OCI-M2 (cell line): Measurements from ENCODE around the gene UTS2.

Source experiments
- DNase-seq: peaks from one replicate; lab custom pipeline; 2025; ENCODE audit not compliant: unreplicated experiment; lab: John Stamatoyannopoulos, UW

The UTS2 gene

DNA sequence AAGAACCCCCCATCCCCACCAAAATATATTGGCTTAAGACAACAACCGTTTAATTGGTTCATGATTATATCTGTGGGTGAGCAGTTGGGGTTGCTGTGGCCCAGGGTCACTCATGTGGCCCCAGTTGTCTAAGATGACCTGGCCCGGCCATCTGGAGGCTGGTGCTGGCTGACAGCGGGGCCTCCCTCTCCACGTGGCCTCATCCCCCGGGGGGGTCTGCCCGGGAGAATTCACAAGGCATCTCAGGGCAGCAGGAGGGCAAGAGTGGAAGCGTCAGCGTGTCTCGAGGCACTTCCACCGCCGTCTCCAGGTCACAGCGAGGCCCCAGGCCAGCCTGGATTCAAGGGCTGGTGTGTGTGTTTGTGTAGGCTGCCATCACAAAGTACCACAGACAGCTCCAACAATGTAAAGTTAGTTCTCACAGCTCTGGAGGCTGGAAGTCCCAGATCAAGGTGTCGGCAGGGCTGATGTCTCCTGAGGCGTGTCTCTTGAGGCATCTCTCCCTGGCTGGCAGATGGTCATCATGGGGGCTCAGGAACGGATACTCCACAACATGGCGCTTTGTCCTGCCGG lies 11.0 kb upstream of the UTS2 start:
- DNase-seq: no peak

DNA sequence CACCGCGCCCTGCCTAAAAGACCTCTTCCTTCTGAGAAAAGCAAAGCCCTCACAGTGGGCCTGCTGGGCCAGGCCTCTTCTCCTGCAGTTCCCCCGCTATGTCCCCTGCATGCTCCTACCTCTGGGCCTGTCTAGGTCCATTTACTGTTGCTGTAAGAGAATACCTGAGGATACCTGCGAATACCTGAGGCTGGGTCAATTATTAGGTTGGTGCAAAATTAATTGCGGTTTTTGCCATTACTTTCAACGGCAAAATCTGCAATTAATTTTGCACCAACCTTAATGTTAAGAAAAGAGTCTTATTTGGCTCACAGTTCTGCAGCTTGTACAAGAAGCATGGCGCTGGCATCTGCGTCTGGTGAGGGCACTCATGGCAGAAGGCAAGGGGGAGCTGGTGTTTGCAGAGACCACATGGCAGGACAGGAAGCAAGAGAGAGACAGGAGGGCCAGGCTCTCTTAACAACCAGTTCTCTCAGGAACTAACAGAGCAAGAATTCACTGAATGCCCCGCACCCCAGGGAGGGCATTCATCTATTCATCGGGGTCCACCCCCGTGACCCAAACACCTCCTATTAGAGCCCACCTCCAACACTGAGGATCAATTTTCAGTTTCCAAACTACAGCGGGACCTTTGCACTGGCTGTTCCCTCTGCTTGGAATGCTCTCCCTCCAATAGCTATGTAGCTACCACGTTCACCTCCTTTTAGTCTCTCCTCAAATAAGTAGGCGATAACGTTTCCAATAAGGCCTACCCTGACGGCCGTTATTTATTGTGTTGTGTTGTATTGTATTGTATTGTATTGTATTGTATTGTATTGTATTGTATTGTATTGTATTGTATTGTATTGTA lies 9.6 kb upstream of the UTS2 start:
- DNase-seq: no peak

DNA sequence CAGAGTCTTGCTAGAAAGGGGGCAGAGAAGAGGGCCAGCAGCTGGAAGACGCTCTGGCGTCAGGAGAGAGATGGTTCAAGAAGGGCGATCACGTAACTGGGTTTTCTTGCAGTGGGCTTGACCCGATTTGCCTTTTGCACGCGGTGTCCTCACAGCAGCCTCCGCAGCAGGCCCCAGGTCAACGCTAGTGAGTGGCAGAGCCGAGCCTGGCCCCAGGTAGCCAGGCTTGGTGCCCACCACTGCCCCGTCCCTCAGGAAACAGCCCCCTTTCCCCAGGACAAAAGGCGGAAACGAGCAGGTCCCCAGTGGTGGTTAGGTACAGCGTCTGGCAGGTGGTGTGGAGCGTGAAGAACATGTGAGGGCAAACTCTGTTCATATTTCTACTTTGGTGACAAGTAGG lies 8.6 kb upstream of the UTS2 start:
- DNase-seq: no peak

DNA sequence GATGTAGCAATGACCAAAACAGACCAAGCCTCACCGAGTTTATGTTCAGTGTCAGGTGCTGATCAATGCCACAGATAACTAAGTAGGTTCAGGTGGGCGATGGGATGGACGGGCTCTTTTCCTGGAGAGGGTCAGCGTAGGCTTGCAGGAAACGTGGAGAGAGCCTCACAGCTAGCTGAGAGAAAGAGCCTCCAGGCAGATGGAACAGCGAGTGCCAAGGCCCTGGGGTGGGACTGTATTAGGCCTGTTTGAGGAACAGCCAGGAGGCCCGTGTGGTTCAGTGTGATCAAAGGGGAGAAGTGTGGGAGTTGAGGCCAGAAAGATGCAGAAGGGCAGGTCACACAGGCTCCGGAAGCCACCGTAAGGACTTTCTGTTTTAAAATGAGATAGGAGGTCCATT lies 7.3 kb upstream of the UTS2 start:
- DNase-seq: no peak

DNA sequence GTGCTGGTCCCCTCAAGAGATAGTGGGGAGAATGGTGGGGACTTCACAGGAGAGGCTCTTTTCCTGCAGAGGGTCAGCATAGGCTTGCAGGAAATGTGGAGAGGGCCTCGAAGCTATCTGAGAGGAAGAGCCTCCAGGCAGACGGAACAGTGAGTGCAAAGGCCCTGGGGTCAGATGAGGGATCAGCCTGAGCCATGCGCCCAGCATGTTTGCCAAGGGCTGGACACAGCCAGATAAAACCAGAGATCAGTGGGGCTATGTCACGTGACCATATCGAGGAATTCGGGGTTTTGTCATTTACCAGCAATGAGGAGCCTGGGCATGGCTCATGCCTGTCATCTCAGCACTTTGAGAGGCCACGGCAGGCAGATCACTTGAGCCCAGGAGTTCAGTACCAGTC lies 6.5 kb upstream of the UTS2 start:
- DNase-seq: no peak

DNA sequence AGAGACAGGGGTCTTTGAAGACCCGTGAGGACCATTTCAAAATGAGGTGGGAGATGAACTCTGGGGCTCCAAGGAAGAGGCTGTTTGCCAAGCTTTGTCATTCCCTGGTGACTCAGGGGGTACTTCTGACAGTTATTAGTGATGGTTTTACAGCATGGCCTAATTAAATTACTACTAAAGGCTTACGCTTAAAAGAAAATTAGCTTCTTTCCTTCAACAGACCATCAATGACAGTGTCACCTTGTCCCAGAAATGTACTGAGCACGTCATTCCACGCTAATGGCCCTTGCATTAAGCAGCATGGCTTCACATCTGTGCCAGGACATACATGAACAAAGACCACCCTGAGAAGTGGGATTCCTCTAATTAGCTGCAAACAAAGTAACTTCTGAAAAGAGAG lies 5.1 kb upstream of the UTS2 start:
- DNase-seq: no peak

DNA sequence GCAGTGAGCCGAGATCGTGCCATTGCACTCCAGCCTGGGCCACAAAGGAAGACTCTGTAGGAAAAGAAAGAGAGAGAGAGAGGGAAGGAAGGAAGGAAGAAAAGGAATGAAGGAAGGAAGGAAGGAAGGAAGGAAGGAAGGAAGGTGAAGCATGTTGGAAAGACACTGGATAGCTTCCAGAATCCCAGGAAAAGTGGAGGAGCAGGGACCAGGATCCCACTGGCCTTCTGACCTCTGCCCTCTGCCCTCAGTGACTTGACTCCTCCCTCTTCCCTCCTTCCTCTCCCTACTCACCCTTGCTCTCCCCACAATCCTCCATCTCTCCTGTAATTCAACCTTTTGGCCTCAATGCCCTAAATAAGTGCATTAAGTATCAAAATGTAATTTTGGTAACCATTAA lies 4.1 kb upstream of the UTS2 start:
- no peak for DNase-seq

DNA sequence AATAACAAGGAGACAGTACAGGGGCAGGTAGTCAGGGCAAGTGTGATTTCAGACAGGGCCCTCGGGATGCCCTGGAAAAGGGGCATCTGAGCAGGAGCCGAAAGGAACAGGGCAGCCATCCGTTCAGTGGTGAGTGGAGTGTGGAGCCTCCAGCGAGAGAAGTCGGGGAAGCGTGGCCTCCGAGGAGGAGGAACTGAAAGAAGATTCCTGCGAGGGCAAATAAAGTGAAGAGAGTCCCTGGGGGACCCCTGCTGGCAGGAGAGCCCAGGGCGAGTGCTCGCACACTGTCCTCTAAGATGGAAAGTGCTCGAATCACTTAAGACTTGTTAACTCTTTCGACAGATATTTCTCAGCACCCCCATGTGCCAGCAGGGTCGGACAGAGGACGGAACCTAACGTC lies 3.5 kb upstream of the UTS2 start:
- DNase-seq: no peak

DNA sequence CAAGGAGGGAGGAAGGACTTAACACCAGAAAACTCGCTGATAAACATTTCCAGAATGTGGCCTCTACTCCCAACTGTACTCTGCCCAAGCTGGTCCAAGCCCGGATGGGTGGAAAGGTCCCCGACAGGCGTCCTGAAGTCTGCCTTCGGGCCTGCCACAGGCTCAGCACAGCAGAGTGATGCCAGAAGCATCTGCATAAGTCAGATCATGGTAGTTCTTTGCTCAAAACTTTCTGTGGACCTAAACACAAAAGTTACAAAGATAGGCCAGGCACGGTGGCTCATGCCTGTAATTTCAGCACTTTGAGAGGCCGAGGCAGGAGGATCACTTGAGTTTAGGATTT lies 790 bp upstream of the UTS2 start:
- DNase-seq: no peak

DNA sequence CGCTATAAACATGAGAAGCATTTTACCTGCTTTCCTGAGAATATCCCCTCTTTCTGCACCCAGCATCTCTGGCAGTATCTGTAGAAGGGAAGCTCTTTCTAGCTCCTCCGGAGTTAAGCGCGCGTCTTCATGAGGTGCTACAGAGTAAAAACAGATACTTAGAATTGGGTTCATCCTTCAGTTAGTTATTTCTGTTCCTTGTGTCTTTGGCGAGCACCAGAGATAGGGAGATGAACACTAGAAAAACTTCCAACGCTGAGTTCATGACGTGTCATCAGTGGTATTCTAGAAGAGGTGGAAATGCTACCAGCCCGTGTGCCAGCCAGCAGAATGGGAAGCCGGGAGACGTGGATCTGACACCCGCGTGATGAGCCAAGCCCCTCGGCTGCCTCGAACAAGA lies 2.1 kb downstream of the UTS2 start:
- DNase-seq: no peak

DNA sequence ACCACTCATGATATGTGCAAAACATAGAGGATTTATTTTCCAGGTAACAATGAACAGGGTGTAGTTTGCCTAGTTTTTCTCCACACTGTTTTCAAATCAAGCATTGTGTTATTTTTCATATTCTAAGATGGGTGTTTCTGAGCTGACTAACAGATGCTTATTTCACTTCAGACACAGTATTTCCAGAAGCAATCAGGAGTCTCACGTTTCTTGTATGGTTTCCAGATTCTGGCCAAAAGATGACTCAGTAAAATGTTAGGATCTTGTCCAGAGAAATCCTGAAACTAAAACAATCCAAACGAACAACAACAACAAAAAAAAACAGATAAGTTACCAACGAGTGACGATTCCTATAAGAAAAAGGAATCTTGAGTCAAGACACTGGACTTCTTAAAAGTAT lies 5.3 kb downstream of the UTS2 start:
- no peak for DNase-seq

DNA sequence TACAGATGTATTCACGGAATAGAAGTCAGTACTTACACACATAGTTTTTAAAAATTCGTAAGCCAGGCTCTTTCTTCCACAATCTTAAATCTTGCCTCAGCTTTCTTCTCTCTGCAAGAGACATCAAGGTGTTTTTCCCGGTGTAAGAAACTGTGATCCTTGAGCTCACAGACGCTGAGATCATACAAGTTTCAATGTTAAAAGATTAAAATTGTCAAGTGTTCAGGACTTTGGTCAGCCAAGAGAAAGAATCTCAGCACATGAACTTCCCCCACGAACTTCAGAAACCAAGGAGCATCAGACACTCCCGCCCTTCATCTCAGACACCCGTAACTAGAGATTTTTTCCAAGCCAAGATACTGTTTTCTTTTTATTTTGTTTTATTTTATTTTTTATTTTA lies 6.2 kb downstream of the UTS2 start:
- DNase-seq: no peak

DNA sequence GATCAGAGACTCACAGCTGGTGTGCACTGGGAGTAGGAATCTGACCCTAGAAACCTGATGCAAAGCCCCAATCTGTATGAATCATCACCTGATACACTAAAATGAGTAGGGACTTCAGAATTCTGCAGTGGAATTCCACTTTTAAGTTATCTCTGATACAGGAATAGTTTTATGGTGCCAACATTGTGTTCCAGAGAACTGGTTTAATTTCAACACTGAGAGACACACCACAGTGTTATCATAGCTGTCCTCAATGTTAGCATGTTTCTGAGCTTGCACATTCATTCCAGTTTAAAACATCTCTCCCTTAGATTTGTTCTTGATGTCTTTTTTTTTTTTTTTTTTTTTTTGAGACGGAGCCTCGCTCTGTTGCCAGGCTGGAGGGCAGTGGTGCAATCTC lies 7.1 kb downstream of the UTS2 start:
- DNase-seq: no peak

DNA sequence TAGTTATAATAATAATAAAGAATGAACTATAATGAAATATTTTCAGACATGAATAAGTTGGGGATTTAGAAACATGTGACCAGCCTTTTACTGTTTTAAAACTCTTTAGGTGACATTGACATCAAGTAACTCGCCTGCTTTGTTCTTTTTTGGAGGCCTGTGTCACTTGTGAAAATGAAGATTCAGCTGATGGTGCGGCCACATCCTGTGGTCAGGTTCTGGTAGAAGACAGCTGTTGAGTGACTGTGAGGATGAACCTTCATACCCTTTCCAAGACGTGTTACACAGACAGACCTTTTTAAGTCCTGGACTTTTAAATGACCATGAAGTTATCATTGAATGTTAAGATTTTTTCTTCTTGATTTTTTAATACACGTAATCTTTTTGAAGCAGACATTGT lies 10.3 kb downstream of the UTS2 start:
- no peak for DNase-seq

DNA sequence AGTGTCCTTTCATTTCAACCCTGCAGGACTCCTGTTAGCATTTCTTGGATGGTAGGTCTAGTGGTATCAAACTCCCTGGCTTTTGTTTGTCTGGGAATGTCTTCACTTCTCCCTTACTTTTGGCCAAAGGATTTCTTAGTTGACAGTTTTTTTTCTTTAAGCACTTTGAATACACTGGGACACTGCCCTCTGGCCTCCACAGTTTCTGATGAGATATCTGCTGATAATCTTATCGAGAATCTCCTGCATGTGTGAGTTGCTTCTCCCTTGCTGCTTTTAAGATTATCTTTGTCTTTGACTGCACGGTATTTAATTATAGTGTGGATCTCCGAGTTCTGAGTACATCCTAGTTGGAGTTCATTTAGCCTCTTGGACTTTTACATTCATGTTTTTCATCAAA lies 13.3 kb downstream of the UTS2 start:
- DNase-seq: no peak

DNA sequence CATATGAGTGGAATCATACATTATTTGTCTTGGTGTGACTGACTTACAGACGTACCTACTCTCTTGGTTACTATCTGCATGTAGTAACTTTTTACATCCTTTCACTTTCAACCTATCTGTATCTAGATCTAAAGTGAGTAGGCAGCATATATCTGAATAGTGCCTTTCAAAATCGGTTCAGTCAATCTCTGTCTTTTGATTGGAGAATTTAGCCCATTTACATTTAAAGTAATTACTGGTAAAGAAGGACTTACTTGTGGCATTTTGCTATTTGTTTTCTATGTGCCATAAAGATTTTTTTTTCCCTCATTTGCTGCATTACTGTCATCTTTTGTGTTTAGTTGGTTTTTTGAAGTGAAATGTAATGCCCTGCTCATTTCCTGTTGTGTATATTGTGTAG lies 14.2 kb downstream of the UTS2 start:
- no peak for DNase-seq

DNA sequence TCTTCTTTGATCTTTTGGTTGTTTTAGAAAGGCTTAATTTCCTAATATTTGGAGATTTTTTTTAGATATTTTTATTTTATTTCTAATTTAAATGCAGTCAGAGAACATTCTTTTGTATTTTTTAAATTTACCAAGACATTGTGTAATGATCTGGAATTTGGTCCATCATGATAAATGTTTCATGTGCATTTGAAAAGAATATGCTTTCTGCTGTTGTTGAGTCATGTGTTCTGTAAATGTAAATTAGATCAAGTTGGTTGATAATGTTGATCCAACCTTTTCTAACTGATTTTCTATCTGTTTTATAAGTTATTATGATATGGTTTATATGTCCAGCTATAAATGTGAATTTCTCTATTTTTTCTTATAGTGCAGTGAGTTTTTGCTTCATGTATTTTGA lies 19.8 kb downstream of the UTS2 start:
- DNase-seq: no peak

DNA sequence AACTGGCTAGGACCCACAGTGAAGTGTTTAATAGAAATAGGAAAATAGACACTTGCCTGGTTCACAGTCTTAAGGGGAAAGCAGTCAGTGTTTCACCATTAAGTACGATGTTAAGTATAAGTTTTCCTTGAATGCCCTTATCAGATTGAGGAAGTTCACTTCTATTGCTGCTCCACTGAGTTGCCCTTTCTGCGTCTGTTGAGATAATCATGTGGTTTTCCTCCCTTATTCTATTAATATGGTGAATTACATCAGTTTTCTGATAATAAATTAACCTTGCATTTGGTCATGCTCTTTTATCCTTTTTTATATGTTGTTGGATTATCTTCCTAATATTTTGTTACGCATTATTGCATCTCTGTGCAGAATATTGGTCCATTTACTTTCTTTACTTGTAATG lies 21.4 kb downstream of the UTS2 start:
- no peak for DNase-seq

DNA sequence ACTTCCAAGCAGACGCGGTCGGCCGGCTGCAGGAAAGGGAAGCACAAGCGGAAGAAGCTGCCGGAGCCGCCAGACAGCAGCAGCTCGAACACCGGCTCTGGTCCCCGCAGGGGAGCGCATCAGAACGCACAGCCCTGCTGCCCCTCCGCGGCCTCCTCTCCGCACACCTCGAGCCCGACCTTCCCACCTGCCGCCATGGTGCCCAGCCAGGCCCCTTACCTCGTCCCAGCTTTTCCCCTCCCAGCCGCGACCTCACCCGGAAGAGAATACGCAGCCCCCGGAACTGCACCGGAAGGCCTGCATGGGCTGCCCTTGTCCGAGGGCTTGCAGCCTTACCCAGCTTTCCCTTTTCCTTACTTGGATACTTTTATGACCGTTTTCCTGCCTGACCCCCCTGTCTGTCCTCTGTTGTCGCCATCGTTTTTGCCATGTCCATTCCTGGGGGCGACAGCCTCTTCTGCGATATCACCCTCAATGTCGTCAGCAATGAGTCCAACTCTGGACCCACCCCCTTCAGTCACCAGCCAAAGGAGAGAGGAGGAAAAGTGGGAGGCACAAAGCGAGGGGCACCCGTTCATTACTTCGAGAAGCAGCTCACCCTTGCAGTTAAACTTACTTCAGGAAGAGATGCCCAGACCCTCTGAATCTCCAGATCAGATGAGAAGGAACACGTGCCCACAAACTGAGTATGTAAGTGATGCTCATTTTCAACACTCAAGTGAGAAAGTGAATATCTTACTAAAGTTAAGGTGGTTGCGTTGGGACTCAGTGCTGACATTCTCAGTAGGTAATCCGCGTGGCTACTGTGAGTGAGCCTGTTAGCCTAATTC lies 25.5 kb downstream of the UTS2 start:
- DNase-seq: no peak

DNA sequence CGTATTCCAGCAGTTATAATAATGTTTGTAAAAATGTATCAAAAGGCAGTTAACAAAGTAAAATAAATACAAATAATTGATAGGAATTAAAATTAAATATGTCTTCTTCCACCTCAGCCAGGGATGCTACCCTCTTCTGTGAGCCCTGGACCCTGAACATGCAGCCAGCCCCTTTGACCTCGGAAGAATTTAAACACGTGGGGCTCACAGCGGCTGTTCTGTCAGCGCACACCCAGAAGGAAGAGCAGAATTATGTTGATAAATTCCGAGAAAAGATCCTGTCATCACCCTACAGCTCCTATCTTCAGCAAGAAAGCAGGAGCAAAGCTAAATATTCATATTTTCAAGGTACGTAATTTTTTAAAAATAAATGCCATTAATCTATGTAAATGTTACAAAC lies 26.5 kb downstream of the UTS2 start:
- DNase-seq: no peak

DNA sequence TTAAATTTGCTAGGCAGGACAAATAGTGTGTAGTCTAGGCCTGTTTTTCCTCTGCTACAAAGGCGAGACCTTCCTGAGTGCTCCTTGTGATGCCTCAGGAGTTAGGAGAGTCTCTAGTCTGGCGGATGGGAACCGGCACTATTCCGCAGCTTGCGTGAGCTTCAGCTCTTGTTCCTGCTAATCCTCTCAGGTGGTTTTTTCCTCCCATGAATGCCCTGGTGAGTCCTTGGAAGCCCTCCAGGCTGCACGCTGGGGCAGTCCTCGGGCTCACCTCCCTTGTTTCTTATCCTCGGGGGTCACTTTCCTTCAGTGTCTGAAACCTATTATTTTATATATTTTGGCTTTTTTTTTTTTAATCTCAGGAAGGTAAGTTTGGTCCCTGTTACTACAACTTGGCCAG lies 28.2 kb downstream of the UTS2 start:
- DNase-seq: no peak

DNA sequence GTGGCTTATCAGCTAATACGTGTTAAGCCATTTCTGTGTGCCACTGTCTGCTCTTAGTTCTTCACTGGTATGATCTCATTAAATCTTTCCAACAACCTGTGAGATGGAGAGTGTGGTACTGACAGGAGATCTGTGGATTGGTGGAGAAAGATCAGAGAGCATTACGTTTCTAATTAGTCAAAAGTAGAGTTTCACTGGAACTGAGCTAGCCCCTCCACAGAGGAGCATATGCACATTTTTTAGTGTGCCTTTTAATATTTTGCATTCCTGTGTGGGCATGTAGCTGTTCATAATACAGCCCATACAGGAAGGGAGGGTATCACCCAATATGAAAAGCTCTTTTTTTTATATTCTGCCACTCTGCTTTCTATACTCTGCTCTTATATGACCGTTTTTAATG lies 31.6 kb downstream of the UTS2 start:
- no peak for DNase-seq
